Activated B cell treated with CpG ODN at 0.5 μM for 24 hours (primary cell): Measurements from ENCODE around the gene TRMT44. TPM values are rescaled to one million over a fixed set of nuclear protein-coding genes. Genes with fewer than 3 reads are reported as not detected.

ENCODE experiments used
- ATAC-seq: fragments of 200-7000 bp; cut with Tn5 transposase; one replicate; pipeline ENCODE4 v1.10.0; 2021; ENCODE audit warnings: low read depth, mild to moderate bottlenecking, moderate library complexity
- CTCF ChIA-PET: fragments of 350-600 bp; sonication (Branson Sonifier 250); formaldehyde crosslinking; loops from one replicate; lab custom pipeline; 2021; ENCODE audit warnings: antibody characterized with exemption; lab: Charles Lee
- POLR2A ChIA-PET: fragments of 350-600 bp; sonication (Branson Sonifier 250); formaldehyde crosslinking; loops from one replicate; lab custom pipeline; 2021; ENCODE audit warnings: antibody characterized with exemption; lab: Charles Lee
- DNase-seq: peaks from one replicate; pipeline ENCODE4 v3.0.0; 2022
- H3K27ac Mint-ChIP-seq: one replicate; pipeline ENCODE4 v1.8.0; 2020; ENCODE audit warnings: mixed read lengths
- H3K27me3 Mint-ChIP-seq: one replicate; pipeline ENCODE4 v1.8.0; 2021; ENCODE audit warnings: mixed read lengths
- H3K36me3 Mint-ChIP-seq: one replicate; pipeline ENCODE4 v1.8.0; 2021; ENCODE audit warnings: low read depth, mixed read lengths
- H3K4me1 Mint-ChIP-seq: one replicate; pipeline ENCODE4 v1.8.0; 2021; ENCODE audit warnings: mixed read lengths
- H3K4me3 Mint-ChIP-seq: one replicate; pipeline ENCODE4 v1.8.0; 2020; ENCODE audit warnings: mild to moderate bottlenecking, mixed read lengths
- H3K9me3 Mint-ChIP-seq: one replicate; pipeline ENCODE4 v1.8.0; 2020; ENCODE audit warnings: mixed read lengths
- CTCF ChIP-seq: fragments of 200-600 bp; IDR thresholded peaks from one replicate; pipeline ENCODE4 v1.8.0; 2022; ENCODE audit warnings: antibody characterized with exemption, mild to moderate bottlenecking
- intact Hi-C: fragments of 100-400 bp; cut with micrococcal nuclease; formaldehyde crosslinking; loops from one replicate; pipeline ENCODE4 v1.15.1; 2024
- total RNA-seq: library from RNA; stranded (reverse); gene quantifications from 2 replicates; pipeline ENCODE4 v1.2.3, GENCODE V29; 2022

The TRMT44 gene
- total RNA-seq, 1 donor from 2014 or later = 33.8 TPM

DNA sequence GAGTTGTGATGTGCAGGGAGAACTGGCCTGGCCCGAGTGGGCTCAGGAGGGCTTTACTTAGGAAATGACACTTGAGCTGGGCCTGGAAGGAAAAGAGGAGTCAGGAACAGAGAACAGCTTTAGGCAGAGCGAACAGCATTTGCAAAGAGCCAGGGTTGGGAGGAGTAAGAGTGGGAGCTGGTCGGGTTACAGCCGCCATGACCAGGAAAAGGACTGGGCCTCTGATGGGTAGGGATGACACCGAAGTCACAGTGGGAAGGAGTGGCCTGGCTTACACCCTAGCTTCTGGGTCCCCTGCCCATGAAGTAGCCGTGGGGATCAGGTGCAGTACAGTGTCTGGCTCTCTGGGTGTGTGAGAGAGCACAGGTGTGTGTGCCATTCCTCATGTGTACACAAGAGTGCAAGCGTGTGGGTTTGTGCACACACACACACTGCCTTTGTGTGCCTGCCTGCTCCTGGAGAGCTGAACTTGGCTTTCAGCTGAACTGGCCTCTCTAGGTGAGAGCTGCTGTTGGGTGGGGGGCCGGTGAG, 31.6 kb downstream of the TRMT44 start:
- Mint-ChIP-seq H3K4me3 (no peak overlapping the region), H3K4me1 (peaks cover 4% of the 10 kb centered on the region), H3K27ac (no peak overlapping the region), H3K27me3 (no peaks in the 10 kb centered on the region), H3K36me3 (peaks cover 43% of the 10 kb centered on the region), H3K9me3 (no peaks in the 10 kb centered on the region)
- DNase-seq (no peak), ATAC-seq (no peak)
- intact Hi-C loops = no loop called here
- ChIA-PET POLR2A (interaction anchor here (0.6 kb wide), 1 partner anchor 170 kb away, joined by 3 read pairs; no protein-coding TSS in a partner anchor), CTCF (no interaction called here)
- no peak for TF ChIP-seq CTCF

DNA sequence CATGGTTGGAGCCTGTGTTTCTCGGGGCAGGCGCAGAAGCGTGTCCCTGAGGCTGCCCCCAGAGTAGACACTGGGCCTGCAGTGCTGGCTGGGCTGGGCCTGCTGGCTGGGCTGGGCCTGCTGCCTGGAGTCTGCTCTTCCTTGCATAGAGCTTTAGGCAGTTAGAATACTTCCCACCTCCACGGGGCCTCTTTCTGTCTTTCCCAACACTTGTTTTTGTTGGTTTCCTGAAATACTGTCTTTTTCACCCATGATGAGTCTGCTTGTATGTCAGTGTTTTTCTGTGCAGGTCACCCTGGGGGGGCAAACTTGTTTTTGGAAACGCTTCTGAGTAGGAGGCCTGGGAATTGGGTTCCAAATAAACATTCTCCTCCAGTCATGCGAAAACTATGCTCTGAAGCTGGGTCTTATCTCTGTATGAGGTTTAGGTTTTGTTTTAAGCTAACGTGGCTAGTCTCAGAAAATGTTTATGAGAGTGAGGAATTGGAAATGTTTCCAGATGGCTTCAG, 32.2 kb downstream of the TRMT44 start:
- Mint-ChIP-seq H3K27me3 (no peaks in the 10 kb centered on the region), H3K36me3 (peaks cover 39% of the 10 kb centered on the region), H3K4me3 (no peak overlapping the region), H3K27ac (no peak overlapping the region), H3K4me1 (peaks cover 4% of the 10 kb centered on the region), H3K9me3 (no peaks in the 10 kb centered on the region)
- ATAC-seq (no peak), DNase-seq (no peak)
- no peak for TF ChIP-seq CTCF
- intact Hi-C loops = no loop called here
- ChIA-PET POLR2A (no interaction called here), CTCF (no interaction called here)

DNA sequence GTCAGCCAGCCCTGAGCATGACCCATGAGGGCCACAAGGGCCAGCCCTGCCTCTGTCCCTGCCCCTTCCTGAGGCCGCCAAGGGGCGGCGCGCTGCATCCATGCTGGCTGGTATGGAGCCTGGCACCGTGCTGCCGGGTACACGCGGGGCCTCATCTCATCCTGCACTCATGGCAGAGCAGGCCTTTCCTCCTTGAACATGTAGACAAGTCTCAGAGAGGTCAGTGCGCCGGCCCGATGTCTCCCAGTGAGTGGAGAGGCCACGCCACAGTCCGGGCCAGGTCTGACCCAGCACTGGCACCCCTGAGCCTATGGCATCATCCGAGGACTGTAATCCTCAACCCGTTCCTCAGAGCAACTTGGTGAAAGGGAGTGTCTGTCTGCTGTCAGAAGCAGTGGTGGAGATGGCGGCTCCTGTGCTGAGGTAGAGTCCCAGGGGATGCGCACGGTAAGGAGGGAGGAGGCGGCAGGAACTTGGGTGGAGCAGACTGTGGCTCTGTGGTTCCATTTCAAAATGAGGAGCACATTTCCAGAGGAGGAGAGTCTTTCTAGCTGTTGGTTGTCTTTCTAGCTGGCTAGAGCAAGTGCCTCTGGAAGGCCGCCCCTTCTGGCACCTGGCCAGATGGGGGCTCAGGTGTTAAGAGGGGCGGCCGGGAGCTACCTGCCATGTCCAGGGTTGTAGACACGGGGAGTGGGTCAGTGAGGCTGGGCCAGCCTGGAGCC, 32.8 kb downstream of the TRMT44 start:
- CTCF ChIA-PET = no interaction called here
- Mint-ChIP-seq H3K9me3 (no peaks in the 10 kb centered on the region), H3K36me3 (peaks cover 35% of the 10 kb centered on the region), H3K27me3 (no peaks in the 10 kb centered on the region), H3K4me3 (no peak overlapping the region), H3K27ac (no peak overlapping the region), H3K4me1 (peaks cover 4% of the 10 kb centered on the region)
- intact Hi-C loops = no loop called here
- no peak for ATAC-seq
- no peak for TF ChIP-seq CTCF
- POLR2A ChIA-PET = no interaction called here
- no peak for DNase-seq

- DNase-seq (no peak), ATAC-seq (no peak)
- peaks cover 30% of the 10 kb centered on the region for H3K36me3 Mint-ChIP-seq
- no peak overlapping the region for H3K27ac Mint-ChIP-seq
- POLR2A ChIA-PET = no interaction called here
- H3K4me3 Mint-ChIP-seq = no peak overlapping the region
- H3K27me3 Mint-ChIP-seq = no peaks in the 10 kb centered on the region
- H3K9me3 Mint-ChIP-seq = no peaks in the 10 kb centered on the region
- intact Hi-C loops = no loop called here
- no peak for TF ChIP-seq CTCF
- CTCF ChIA-PET = no interaction called here
- no peaks in the 10 kb centered on the region for H3K4me1 Mint-ChIP-seq
Observed at GRCh38 chr4:8473920-8474590, 33.5 kb downstream of the TRMT44 start.

DNA sequence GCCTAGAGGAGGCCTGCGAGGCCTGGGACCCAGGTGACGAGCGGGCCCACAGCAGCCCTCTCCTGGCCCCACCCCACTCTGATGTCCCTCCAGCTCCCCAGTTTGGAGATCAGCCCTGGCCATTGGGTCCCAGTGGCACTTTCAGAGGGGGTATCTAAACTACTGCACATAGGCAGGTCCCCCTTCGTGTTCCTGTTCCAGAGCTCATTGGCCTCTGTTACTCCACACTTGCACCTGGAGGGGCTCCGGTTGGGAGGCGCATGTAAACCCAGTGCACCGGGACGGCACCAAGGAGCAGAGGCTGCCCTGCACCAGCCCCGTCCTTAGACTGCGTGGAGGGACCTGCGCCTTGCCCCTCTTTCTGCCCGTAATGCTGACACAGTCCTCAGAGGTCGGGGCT, 34.3 kb downstream of the TRMT44 start:
- peaks cover 29% of the 10 kb centered on the region for H3K36me3 Mint-ChIP-seq
- CTCF ChIA-PET = no interaction called here

More for the DNA sequence above, 34.3 kb downstream of the TRMT44 start:
- POLR2A ChIA-PET = no interaction called here
- Mint-ChIP-seq H3K27me3 (no peaks in the 10 kb centered on the region), H3K4me1 (no peaks in the 10 kb centered on the region), H3K9me3 (no peaks in the 10 kb centered on the region), H3K4me3 (no peak overlapping the region), H3K27ac (no peak overlapping the region)
- no peak for TF ChIP-seq CTCF
- intact Hi-C loops = no loop called here
- ATAC-seq = no peak
- DNase-seq = no peak
